Gastrocnemius medialis (tissue), 4 donors: ENCODE measurements around the gene VASH1. TPM values are rescaled to one million over a fixed set of nuclear protein-coding genes. Genes with fewer than 3 reads are reported as not detected.
A peak's percentile ranks its signal among the peaks of the same experiment; 100 is the strongest.

Experiments used
- ATAC-seq, 2 donors: fragments of 150-250 bp; one replicate each; pipeline ENCODE4 v1.9.1; 2016
- DNase-seq, 2 donors: peaks; one replicate each; pipeline ENCODE4 v3.0.0-alpha.2; 2019
- H3K27ac ChIP-seq, 4 donors: fragments of 200-600 bp; sonication (generic); 1 replicate in 1 of 4; 2 replicates in 3 of 4; pipeline ENCODE4 v1.5.1; 2016 to 2018; ENCODE audit warnings: mild to moderate bottlenecking in 2 of 4, moderate library complexity in 1 of 4
- H3K27me3 ChIP-seq, 3 donors: fragments of 200-600 bp; sonication (generic) in 2 of 3; 1 replicate in 1 of 3; 2 replicates in 2 of 3; pipeline versions ENCODE4 v1.5.1 to v1.6.0; 2016 to 2019; ENCODE audit warnings: mild to moderate bottlenecking in 1 of 3, moderate library complexity in 1 of 3
- H3K36me3 ChIP-seq, 2 donors: fragments of 200-600 bp; sonication (generic) in 1 of 2; one replicate each; pipeline ENCODE4 v1.5.1; 2017 to 2018
- H3K4me1 ChIP-seq, 2 donors: fragments of 200-600 bp; sonication (generic) in 1 of 2; one replicate each; pipeline ENCODE4 v1.5.1; 2016 to 2017; ENCODE audit warnings: mild to moderate bottlenecking in 2 of 2
- H3K4me3 ChIP-seq, 4 donors: fragments of 200-600 bp; sonication (generic) in 3 of 4; 1 replicate in 1 of 4; 2 replicates in 3 of 4; pipeline ENCODE4 v1.5.1; 2016 to 2019; ENCODE audit warnings: mild to moderate bottlenecking in 2 of 4
- H3K9me3 ChIP-seq, 3 donors: fragments of 200-600 bp; sonication (generic) in 2 of 3; 1 replicate in 1 of 3; 2 replicates in 2 of 3; pipeline ENCODE4 v1.5.1; 2016 to 2019
- POLR2A ChIP-seq, 2 donors: fragments of 450-650 bp; IDR thresholded peaks; one replicate each; pipeline ENCODE4 v1.6.1; 2017; ENCODE audit warnings: antibody characterized with exemption in 2 of 2, mild to moderate bottlenecking in 2 of 2, moderate library complexity in 2 of 2
- in situ Hi-C, 4 donors: fragments of 200-750 bp; cut with MboI; loops; one replicate each; pipeline versions ENCODE4 v1.15.0 to v1.8.0; 2017; ENCODE audit warnings: low sequenced_read_pairs in 4 of 4
- intact Hi-C: fragments of 100-400 bp; cut with DNase I; formaldehyde crosslinking; loops from one replicate; pipeline ENCODE4 v1.15.1; 2023; ENCODE audit warnings: low total_unique reads
- total RNA-seq, 4 donors: library from RNA; depleted of rRNA; stranded (reverse); fragments of >200 nt; gene quantifications; one replicate each; pipeline versions ENCODE4 v1.1.0 to v1.2.3, GENCODE V29; 2016
- TF ChIP-seq, protein P1 (sequence below), 5 experiments: fragments of 450-650 bp in 3 of 5; fragments of 200-600 bp in 2 of 5; sonication (generic) in 2 of 5; IDR thresholded peaks in 4 of 5; conservative IDR thresholded peaks in 1 of 5; 1 replicate in 4 of 5; 2 replicates in 1 of 5; pipeline ENCODE4 v1.5.1; 2016 to 2019; ENCODE audit warnings: antibody characterized with exemption in 5 of 5, mild to moderate bottlenecking in 3 of 5, moderate library complexity in 3 of 5

The VASH1 gene
- total RNA-seq, 4 donors from 2014 or later: 0.56 to 6.1 (median 1.2) TPM

DNA sequence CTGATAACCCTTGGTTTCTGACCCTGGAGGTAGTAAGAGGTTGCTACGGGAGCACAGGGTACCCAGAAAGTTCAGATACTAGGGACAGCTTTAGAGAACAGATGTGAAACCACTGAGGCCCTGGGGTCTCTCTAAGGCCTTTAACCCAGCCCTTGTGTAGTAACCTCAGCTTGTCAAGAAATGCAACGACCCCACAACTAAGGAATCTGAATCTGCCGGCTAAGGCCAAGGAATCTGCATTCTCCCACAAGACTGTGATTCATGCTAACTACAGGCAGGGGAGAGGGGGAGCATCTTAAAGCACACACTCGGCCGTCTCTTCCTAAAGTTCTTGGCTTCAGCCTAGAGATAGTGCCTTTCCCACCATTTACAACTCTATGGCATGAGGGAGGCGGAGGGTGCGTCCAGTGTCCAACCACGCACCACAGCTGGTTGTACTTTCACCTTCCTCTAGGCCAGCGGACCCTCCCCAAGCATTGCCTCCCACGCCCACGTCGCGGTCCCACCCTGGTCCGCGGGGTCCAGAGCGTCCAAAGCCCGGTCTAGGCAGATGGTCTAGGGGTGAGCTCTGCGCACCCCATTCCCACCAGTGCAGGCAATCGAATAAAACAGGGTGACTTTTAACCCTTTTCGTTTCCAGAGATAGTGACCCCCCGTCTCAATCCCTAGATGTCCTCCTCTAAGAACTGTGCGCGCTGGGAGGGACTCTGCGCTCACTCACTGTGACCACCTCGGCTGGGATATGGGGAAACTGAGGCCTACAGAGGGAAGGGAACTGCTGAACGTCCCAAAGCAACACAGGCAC is 735 bp upstream of the VASH1 start:
- no peaks in the 10 kb centered on the region for H3K36me3 ChIP-seq
- peaks cover 10 to 14% (median 10%) of the 10 kb centered on the region in 3 donors for H3K27me3 ChIP-seq
- DNase-seq (no peak), ATAC-seq (no peak)
- H3K9me3 ChIP-seq: no peaks in the 10 kb centered on the region
- peaks cover 13 to 18% of the 10 kb centered on the region in 2 donors for H3K4me1 ChIP-seq
- peak overlapping the region; percentile 4 to 73 (median 66) for H3K27ac ChIP-seq
- intact Hi-C loops: loop anchor here (5.0 kb wide), 1 partner anchor 38 kb away; no protein-coding TSS in a partner anchor
- peak overlapping the region; percentile 66 to 80 (median 76) for H3K4me3 ChIP-seq
- in situ Hi-C loops: no loop called here
- TF ChIP-seq, protein P1, sequence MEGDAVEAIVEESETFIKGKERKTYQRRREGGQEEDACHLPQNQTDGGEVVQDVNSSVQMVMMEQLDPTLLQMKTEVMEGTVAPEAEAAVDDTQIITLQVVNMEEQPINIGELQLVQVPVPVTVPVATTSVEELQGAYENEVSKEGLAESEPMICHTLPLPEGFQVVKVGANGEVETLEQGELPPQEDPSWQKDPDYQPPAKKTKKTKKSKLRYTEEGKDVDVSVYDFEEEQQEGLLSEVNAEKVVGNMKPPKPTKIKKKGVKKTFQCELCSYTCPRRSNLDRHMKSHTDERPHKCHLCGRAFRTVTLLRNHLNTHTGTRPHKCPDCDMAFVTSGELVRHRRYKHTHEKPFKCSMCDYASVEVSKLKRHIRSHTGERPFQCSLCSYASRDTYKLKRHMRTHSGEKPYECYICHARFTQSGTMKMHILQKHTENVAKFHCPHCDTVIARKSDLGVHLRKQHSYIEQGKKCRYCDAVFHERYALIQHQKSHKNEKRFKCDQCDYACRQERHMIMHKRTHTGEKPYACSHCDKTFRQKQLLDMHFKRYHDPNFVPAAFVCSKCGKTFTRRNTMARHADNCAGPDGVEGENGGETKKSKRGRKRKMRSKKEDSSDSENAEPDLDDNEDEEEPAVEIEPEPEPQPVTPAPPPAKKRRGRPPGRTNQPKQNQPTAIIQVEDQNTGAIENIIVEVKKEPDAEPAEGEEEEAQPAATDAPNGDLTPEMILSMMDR (IDR thresholded peaks at IDR 0.05 in 4 of 5, conservative IDR thresholded peaks at IDR 0.05 in 1 of 5): no peak
- no peak for TF ChIP-seq POLR2A (IDR thresholded peaks at IDR 0.05)

DNA sequence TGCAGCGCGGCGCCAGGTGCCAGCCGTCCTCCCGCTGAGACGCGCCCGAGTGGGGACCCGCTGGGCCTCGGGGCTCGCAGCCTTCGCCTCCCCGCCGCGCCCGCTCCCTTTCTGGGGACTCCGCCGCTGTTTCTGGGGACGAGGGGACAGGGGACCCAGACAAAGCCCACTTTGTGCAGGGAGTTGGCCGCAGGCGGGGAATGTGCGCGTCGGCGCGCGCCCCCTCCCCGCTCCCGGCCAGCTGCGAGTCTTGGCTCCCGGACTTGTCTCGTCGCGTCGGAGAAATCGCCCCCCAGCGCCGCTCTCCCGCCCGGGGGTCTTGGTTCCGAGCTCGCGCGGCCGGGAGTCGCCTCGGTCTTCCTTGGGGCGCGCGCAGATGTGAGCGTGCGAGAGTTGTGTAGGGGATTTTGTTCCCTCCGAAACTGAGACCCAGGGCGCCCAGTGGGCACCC is 717 bp downstream of the VASH1 start:
- in situ Hi-C loops (no loop called here), intact Hi-C loops (loop anchor here (5.0 kb wide), 1 partner anchor 40 kb away; no protein-coding TSS in a partner anchor)
- no peaks in the 10 kb centered on the region for H3K9me3 ChIP-seq
- peaks cover 10 to 14% (median 10%) of the 10 kb centered on the region in 3 donors for H3K27me3 ChIP-seq
- TF ChIP-seq POLR2A (IDR thresholded peaks at IDR 0.05): no peak
- TF ChIP-seq, protein P1 (IDR thresholded peaks at IDR 0.05 in 4 of 5, conservative IDR thresholded peaks at IDR 0.05 in 1 of 5): no peak
- DNase-seq: no peak
- H3K27ac ChIP-seq: peak overlapping the region in 3 of 4 donors; percentile 60 to 73 (median 71)
- H3K4me1 ChIP-seq: peaks cover 10 to 18% of the 10 kb centered on the region in 2 donors
- H3K4me3 ChIP-seq: peak overlapping the region; percentile 66 to 80 (median 76)
- H3K36me3 ChIP-seq: no peaks in the 10 kb centered on the region
- ATAC-seq: peak in 1 of 2 donors; percentile 26

DNA sequence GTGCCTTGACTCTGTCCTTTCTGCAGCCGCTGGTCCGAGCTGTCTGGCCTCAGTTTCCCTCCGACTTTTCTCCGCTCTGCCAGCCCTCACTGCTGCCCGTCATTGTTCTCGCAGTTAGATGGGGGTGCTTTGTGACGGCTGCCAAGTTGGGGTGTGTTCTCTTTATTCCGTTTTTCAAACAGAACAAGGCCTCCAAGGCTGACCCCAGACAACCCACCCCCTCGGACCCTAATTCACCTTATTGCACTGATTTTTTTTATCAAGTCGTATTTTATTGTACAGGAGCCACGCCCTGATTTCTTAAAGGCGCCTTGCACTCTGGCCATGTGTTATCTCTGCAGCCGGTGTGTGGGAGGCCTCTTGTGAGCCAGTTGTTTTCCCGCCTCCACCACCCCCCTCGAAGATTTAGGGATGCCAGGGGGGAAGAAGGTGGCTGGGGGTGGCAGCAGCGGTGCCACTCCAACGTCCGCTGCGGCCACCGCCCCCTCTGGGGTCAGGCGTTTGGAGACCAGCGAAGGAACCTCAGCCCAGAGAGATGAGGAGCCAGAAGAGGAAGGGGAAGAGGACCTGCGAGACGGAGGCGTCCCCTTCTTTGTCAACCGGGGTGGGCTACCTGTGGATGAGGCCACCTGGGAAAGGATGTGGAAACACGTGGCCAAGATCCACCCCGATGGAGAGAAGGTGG is 1.3 kb downstream of the VASH1 start:
- intact Hi-C loops (loop anchor here (5.0 kb wide), 1 partner anchor 40 kb away; no protein-coding TSS in a partner anchor), in situ Hi-C loops (no loop called here)
- peaks cover 10 to 14% (median 10%) of the 10 kb centered on the region in 3 donors for H3K27me3 ChIP-seq
- H3K36me3 ChIP-seq: no peaks in the 10 kb centered on the region
- no peak for ATAC-seq
- peaks cover 10 to 18% of the 10 kb centered on the region in 2 donors for H3K4me1 ChIP-seq
- peak overlapping the region; percentile 1 to 73 (median 66) for H3K27ac ChIP-seq
- H3K9me3 ChIP-seq: no peaks in the 10 kb centered on the region
- H3K4me3 ChIP-seq: peak overlapping the region; percentile 66 to 80 (median 76)
- TF ChIP-seq, protein P1 (IDR thresholded peaks at IDR 0.05 in 4 of 5, conservative IDR thresholded peaks at IDR 0.05 in 1 of 5): no peak
- no peak for TF ChIP-seq POLR2A (IDR thresholded peaks at IDR 0.05)
- no peak for DNase-seq

DNA sequence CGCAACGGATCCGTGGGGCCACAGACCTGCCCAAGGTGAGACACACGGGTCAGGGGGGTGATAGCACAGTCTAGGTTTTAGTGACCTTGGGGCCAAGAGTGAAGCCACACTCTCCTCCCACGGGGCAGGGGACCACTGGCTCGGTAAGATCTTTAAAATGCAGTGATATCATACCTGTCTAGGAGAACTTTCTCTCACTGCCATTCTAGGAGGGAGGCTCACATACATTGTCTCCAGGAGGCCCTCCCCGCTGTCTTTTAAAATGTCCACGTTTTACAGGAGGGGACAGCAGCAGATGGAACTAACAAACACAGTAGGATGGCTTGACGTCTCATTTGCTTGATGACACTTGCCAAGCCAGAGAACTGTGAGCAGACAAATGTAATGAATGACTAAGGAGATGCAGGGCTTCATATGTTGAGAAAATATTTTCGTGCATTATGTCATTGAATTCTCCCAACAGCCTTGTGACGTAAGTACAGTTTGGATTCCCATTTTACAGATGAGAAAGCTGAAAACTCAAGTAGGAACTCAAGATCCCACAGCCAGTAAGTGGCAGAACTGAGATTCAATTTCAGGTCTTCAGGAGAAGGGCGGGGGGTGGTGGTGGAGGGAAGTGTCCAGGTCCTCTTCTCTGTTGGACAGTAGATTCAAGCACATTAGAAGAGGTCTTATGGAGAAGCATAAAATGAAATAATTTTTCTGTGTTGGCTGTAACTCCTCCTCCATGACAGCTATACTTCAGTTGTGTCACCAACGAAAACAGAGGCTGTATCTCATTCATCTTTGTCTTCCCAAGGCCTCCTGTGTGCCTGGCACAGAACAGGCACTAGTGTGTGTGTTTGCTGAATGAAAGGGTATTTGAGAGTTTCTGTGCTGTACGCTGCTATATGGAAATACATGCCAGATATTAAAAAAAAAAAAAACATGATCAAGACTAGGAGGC is 2.1 kb downstream of the VASH1 start:
- peak overlapping the region; percentile 66 to 80 (median 76) for H3K4me3 ChIP-seq
- H3K4me1 ChIP-seq: peaks cover 15 to 18% of the 10 kb centered on the region in 2 donors
- peak overlapping the region; percentile 45 to 73 (median 66) for H3K27ac ChIP-seq
- in situ Hi-C loops: no loop called here
- no peaks in the 10 kb centered on the region for H3K9me3 ChIP-seq
- peaks cover 10 to 14% (median 10%) of the 10 kb centered on the region in 3 donors for H3K27me3 ChIP-seq
- ATAC-seq (no peak), DNase-seq (no peak)
- intact Hi-C loops: loop anchor here (5.0 kb wide), 1 partner anchor 41 kb away; no protein-coding TSS in a partner anchor
- H3K36me3 ChIP-seq: no peaks in the 10 kb centered on the region
- no peak for TF ChIP-seq POLR2A (IDR thresholded peaks at IDR 0.05)
- TF ChIP-seq, protein P1 (IDR thresholded peaks at IDR 0.05 in 4 of 5, conservative IDR thresholded peaks at IDR 0.05 in 1 of 5): no peak
